ENCODE results near the gene GIT2.

DNA sequence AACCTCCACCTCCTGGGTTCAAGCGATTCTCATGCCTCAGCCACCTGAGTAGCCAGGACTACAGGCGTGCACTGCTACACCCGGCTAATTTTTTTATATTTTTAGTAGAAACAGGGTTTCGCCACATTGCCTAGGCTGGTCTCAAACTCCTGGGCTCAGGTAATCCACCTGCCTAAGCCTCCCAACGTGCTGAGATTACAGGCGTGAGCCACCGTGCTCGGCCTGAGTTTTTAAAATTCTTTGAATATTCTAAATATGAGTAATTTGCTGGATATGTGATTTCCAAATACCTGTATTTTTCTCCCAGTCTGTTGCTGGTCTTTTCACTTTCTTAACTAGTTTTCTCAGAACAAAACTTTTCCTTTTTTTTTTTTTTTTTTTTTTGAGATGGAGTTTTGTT is 27.4 kb downstream of the GIT2 start:
- TF ChIP-seq, protein P1, sequence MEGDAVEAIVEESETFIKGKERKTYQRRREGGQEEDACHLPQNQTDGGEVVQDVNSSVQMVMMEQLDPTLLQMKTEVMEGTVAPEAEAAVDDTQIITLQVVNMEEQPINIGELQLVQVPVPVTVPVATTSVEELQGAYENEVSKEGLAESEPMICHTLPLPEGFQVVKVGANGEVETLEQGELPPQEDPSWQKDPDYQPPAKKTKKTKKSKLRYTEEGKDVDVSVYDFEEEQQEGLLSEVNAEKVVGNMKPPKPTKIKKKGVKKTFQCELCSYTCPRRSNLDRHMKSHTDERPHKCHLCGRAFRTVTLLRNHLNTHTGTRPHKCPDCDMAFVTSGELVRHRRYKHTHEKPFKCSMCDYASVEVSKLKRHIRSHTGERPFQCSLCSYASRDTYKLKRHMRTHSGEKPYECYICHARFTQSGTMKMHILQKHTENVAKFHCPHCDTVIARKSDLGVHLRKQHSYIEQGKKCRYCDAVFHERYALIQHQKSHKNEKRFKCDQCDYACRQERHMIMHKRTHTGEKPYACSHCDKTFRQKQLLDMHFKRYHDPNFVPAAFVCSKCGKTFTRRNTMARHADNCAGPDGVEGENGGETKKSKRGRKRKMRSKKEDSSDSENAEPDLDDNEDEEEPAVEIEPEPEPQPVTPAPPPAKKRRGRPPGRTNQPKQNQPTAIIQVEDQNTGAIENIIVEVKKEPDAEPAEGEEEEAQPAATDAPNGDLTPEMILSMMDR (IDR thresholded peaks at IDR 0.05; ENCODE audit: borderline replicate concordance, extremely low read depth, low read length, poor library complexity, severe bottlenecking): no peak
- no peak for TF ChIP-seq EZH2 (IDR thresholded peaks at IDR 0.05; ENCODE audit: borderline replicate concordance, low read depth, low read length, severe bottlenecking)
